Measurements from ENCODE around the gene SLC45A3.

DNA sequence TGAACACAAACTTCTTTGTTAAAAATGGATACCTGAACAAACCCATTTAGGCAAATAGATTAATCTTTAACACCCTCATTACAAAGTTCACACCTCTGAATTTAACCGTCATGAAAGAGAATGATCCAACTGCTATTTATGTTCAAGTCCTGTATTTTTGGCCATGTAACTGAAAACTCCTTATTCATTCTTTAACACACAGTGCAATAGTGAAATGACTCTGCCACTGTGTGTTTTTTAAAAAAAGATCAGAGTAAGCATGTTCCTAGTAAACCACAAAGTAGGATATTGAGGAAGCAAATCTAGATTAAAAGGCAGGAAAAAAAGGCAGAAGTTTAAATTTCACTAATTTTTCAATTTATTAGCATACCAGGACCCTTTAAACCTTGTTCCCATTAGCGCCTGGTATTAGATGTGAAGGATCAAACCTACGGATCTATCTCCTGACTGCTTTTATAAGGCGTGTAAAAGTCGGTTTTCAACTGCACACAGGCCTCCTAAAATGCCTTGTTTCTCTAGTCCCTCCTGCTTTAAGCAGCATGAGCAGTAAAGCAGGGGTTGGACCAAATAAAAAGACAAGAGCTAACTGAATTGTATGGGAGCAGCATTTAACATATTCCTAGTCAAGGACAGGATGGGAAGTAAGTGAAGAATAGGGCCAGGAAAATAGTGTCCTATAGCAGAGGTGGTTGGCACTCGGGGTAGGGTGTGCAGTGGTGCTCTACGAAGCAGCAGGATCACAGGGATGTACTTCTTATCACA lies 36.2 kb upstream of the SLC45A3 start:
- TF ChIP-seq POLR2AphosphoS5 (IDR thresholded peaks at IDR 0.05; ENCODE audit: borderline replicate concordance, low read depth, low read length) (no peak), EZH2 (IDR thresholded peaks at IDR 0.05) (no peak)

Measured in SK-N-MC (cell line).